PC-3 (cell line): ENCODE measurements around the gene ABCC9. TPM values are rescaled to one million over a fixed set of nuclear protein-coding genes. Genes with fewer than 3 reads are reported as not detected.

Experiments used
- ATAC-seq: fragments of 200-7000 bp; cut with Tn5 transposase; 2 replicates; pipeline ENCODE4 v1.9.1; 2020; ENCODE audit warnings: mild to moderate bottlenecking, moderate library complexity
- BruUV-seq: library from RNA; stranded (reverse); fragments of 400-500 nt; replicated peaks from 2 replicates; lab custom pipeline; 2021; lab: Mats Ljungman, UMichigan
- CTCF ChIA-PET: fragments of 300-600 bp; sonication (Branson Sonifier 250); formaldehyde crosslinking; loops from one replicate; lab custom pipeline; 2022; ENCODE audit warnings: antibody characterized with exemption; lab: Charles Lee
- POLR2A ChIA-PET: fragments of 300-600 bp; sonication (Branson Sonifier 250); formaldehyde crosslinking; loops from one replicate; lab custom pipeline; 2022; ENCODE audit warnings: antibody characterized with exemption; ENCODE audit not compliant: unreplicated experiment; lab: Charles Lee
- DNase-seq: peaks from one replicate; pipeline ENCODE4 v3.0.0-alpha.2; 2015
- H2AFZ ChIP-seq: fragments of 300-600 bp; sonication (generic); 2 replicates; pipeline ENCODE4 v1.6.0; 2016; ENCODE audit warnings: antibody characterized with exemption, low read length
- H3F3A ChIP-seq: fragments of 300-600 bp; sonication (generic); one replicate; pipeline ENCODE4 v1.6.0; 2017; ENCODE audit warnings: antibody characterized with exemption, low read length, control low read depth, mild to moderate bottlenecking; ENCODE audit not compliant: unreplicated experiment
- H3K27ac ChIP-seq: fragments of 300-600 bp; sonication (generic); 2 replicates; pipeline ENCODE4 v1.5.1; 2016; ENCODE audit warnings: mild to moderate bottlenecking, low read length
- H3K27me3 ChIP-seq: fragments of 300-600 bp; sonication (generic); 2 replicates; pipeline ENCODE4 v1.6.1; 2016; ENCODE audit warnings: low read length, mixed read lengths
- H3K36me3 ChIP-seq: fragments of 300-600 bp; sonication (generic); 2 replicates; pipeline ENCODE4 v1.6.1; 2016; ENCODE audit warnings: low read depth, mixed run types, low read length, mixed read lengths
- H3K4me1 ChIP-seq: fragments of 300-600 bp; sonication (generic); 2 replicates; pipeline ENCODE4 v1.5.1; 2016; ENCODE audit warnings: low read length; ENCODE audit not compliant: insufficient read depth
- H3K4me2 ChIP-seq: fragments of 300-600 bp; sonication (generic); 2 replicates; pipeline ENCODE4 v1.6.0; 2016; ENCODE audit warnings: low read length
- H3K4me3 ChIP-seq: fragments of 300-600 bp; sonication (generic); 2 replicates; pipeline ENCODE4 v1.5.1; 2016; ENCODE audit warnings: mild to moderate bottlenecking, low read length, mixed read lengths
- H3K79me2 ChIP-seq: fragments of 300-600 bp; sonication (generic); 2 replicates; pipeline ENCODE4 v1.6.1; 2017; ENCODE audit warnings: low read length, mixed read lengths
- H3K9ac ChIP-seq: fragments of 300-600 bp; sonication (generic); 2 replicates; pipeline ENCODE4 v1.6.0; 2016; ENCODE audit warnings: mild to moderate bottlenecking, low read length
- H3K9me2 ChIP-seq: fragments of 300-600 bp; sonication (generic); replicated peaks from 2 replicates; pipeline ENCODE4 v1.6.1; 2016; ENCODE audit warnings: mixed run types, low read length, mixed read lengths
- H3K9me3 ChIP-seq: fragments of 300-600 bp; sonication (generic); 2 replicates; pipeline ENCODE4 v1.6.1; 2016; ENCODE audit warnings: low read length, mixed read lengths
- H4K20me1 ChIP-seq: fragments of 300-600 bp; sonication (generic); 2 replicates; pipeline ENCODE4 v1.6.1; 2016; ENCODE audit warnings: low read length, mixed read lengths
- CTCF ChIP-seq: fragments of 300-600 bp; sonication (generic); conservative IDR thresholded peaks from 2 replicates; pipeline ENCODE4 v1.5.1; 2017; ENCODE audit warnings: antibody characterized with exemption, low read depth, mild to moderate bottlenecking, low read length
- EZH2 ChIP-seq: fragments of 300-600 bp; sonication (generic); IDR thresholded peaks from one replicate; pipeline ENCODE4 v1.6.1; 2017; ENCODE audit warnings: antibody characterized with exemption, mild to moderate bottlenecking, low read length; ENCODE audit not compliant: unreplicated experiment
- EZH2phosphoT487 ChIP-seq: fragments of 300-600 bp; sonication (generic); IDR thresholded peaks from 2 replicates; pipeline ENCODE4 v1.6.1; 2018; ENCODE audit warnings: mild to moderate bottlenecking, antibody characterized with exemption, low read length, borderline replicate concordance
- intact Hi-C: fragments of 100-400 bp; cut with micrococcal nuclease; formaldehyde crosslinking; loops from 2 replicates; pipeline ENCODE4 v1.9.0; 2023
- total RNA-seq: library from RNA; depleted of rRNA; stranded (reverse); fragments of >200 nt; gene quantifications from 2 replicates; pipeline ENCODE4 v1.2.3, GENCODE V29; 2014

ABCC9 gene
- total RNA-seq, 1 experiment from 2014 or later = 0.33 TPM

GRCh38 chr12:21941506-21942376 lies 515 bp upstream of the ABCC9 start:
- H3K4me1 ChIP-seq = peaks cover 6% of the 10 kb centered on the region; the same call in 1 of the 2 replicates
- H4K20me1 ChIP-seq = no peaks in the 10 kb centered on the region
- no peaks in the 10 kb centered on the region for H3F3A ChIP-seq
- no peak overlapping the region for H2AFZ ChIP-seq
- CTCF ChIA-PET = no interaction called here
- H3K27me3 ChIP-seq = no peaks in the 10 kb centered on the region
- H3K79me2 ChIP-seq = no peaks in the 10 kb centered on the region
- DNase-seq (no peak), ATAC-seq (no peak)
- POLR2A ChIA-PET = no interaction called here
- no peaks in the 10 kb centered on the region for H3K9me2 ChIP-seq
- H3K4me3 ChIP-seq = no peak overlapping the region
- H3K36me3 ChIP-seq = no peaks in the 10 kb centered on the region
- no peak overlapping the region for H3K9ac ChIP-seq
- TF ChIP-seq EZH2 = no peak
- TF ChIP-seq EZH2phosphoT487 = no peak
- no peak for TF ChIP-seq CTCF
- H3K9me3 ChIP-seq = no peaks in the 10 kb centered on the region
- intact Hi-C loops = no loop called here
- no peak overlapping the region for H3K27ac ChIP-seq
- BruUV-seq = no TSS peak
- no peak overlapping the region for H3K4me2 ChIP-seq

- intact Hi-C loops = no loop called here
- Histone ChIP-seq H3K27ac (no peak overlapping the region), H3K36me3 (no peaks in the 10 kb centered on the region), H3K27me3 (no peaks in the 10 kb centered on the region), H3K4me1 (peaks cover 2% of the 10 kb centered on the region), H4K20me1 (no peaks in the 10 kb centered on the region), H3K79me2 (no peaks in the 10 kb centered on the region), H3K9me3 (no peaks in the 10 kb centered on the region), H3K4me3 (no peak overlapping the region), H3K9ac (no peak overlapping the region), H3K4me2 (no peak overlapping the region), H2AFZ (no peak overlapping the region), H3K9me2 (no peaks in the 10 kb centered on the region), H3F3A (no peaks in the 10 kb centered on the region)
- ChIA-PET POLR2A (no interaction called here), CTCF (no interaction called here)
- DNase-seq (no peak), ATAC-seq (no peak)
- no peak for TF ChIP-seq EZH2phosphoT487
- no peak for TF ChIP-seq CTCF
- no peak for TF ChIP-seq EZH2
- no TSS peak for BruUV-seq
These were observed 1.8 kb downstream of the ABCC9 start for GRCh38 chr12:21939435-21939834.

GRCh38 chr12:21938879-21939278 lies 2.3 kb downstream of the ABCC9 start:
- Histone ChIP-seq H3K27me3 (no peaks in the 10 kb centered on the region), H3K79me2 (no peaks in the 10 kb centered on the region), H2AFZ (no peak overlapping the region), H3K9me2 (no peaks in the 10 kb centered on the region), H3K36me3 (no peaks in the 10 kb centered on the region), H3K9ac (no peak overlapping the region), H3K9me3 (no peaks in the 10 kb centered on the region), H3K4me2 (no peak overlapping the region), H3K4me3 (no peak overlapping the region), H3F3A (no peaks in the 10 kb centered on the region), H3K4me1 (peaks cover 8% of the 10 kb centered on the region), H3K27ac (no peak overlapping the region), H4K20me1 (no peaks in the 10 kb centered on the region)
- DNase-seq = no peak
- ChIA-PET CTCF (no interaction called here), POLR2A (no interaction called here)
- TF ChIP-seq EZH2 (no peak), CTCF (no peak), EZH2phosphoT487 (no peak)
- intact Hi-C loops = no loop called here
- no peak for ATAC-seq
- no TSS peak for BruUV-seq
